HEK293 (cell line): ENCODE results near the gene KANSL3.

Experiments used
- CTCF ChIA-PET: fragments of 350-600 bp; formaldehyde crosslinking; extraction: SDS; loops from one replicate; lab custom pipeline; 2021; ENCODE audit warnings: antibody characterized with exemption; lab: Yijun Ruan, JAX
- POLR2A ChIA-PET: fragments of 300-600 bp; formaldehyde crosslinking; extraction: SDS; loops from one replicate; lab custom pipeline; 2020; ENCODE audit warnings: antibody characterized with exemption, inconsistent platforms; lab: Yijun Ruan, JAX
- H3K27ac ChIP-seq: fragments of 200-500 bp; sonication (Bioruptor generic); 2 replicates; pipeline ENCODE4 v1.5.1; 2014; ENCODE audit warnings: low read depth, low read length, control low read depth, inconsistent platforms; ENCODE audit errors: extremely low read depth
- H3K36me3 ChIP-seq, 2 experiments: fragments of 200-500 bp in 1 of 2; sonication (Bioruptor generic) in 1 of 2; 1 replicate in 1 of 2; 2 replicates in 1 of 2; pipeline ENCODE4 v1.5.1; 2014 to 2017; ENCODE audit warnings: inconsistent platforms in 2 of 2, low read length in 2 of 2; ENCODE audit not compliant: control insufficient read depth in 2 of 2, insufficient read depth in 1 of 2
- H3K4me1 ChIP-seq: fragments of 200-500 bp; sonication (Bioruptor generic); 2 replicates; pipeline ENCODE4 v1.5.1; 2014; ENCODE audit warnings: mild to moderate bottlenecking, low read length, inconsistent platforms; ENCODE audit not compliant: control insufficient read depth, insufficient read depth
- H3K4me3 ChIP-seq: 2 replicates; pipeline ENCODE4 v1.5.1; 2011; ENCODE audit warnings: low read depth, mild to moderate bottlenecking, control low read depth, low read length, moderate library complexity
- H3K9me3 ChIP-seq: fragments of 200-500 bp; sonication (Bioruptor generic); 2 replicates; pipeline ENCODE4 v1.5.1; 2014; ENCODE audit warnings: low read depth, low read length, inconsistent platforms; ENCODE audit not compliant: control insufficient read depth, insufficient read depth
- BCL11A ChIP-seq: fragments of 450-650 bp; formaldehyde crosslinking; IDR thresholded peaks from 2 replicates; pipeline ENCODE4 v1.5.1; 2016; ENCODE audit warnings: low read depth, missing biosample characterization, missing genetic modification characterization
- GFI1B ChIP-seq: fragments of 450-650 bp; formaldehyde crosslinking; IDR thresholded peaks from 2 replicates; pipeline ENCODE4 v1.5.1; 2016; ENCODE audit warnings: missing biosample characterization, missing genetic modification characterization
- MEIS1 ChIP-seq: sonication (generic); formaldehyde crosslinking; IDR thresholded peaks from 2 replicates; pipeline ENCODE4 v1.8.1; 2022; ENCODE audit warnings: missing genetic modification reagents, mild to moderate bottlenecking, borderline replicate concordance
- SP3 ChIP-seq: fragments of 450-650 bp; formaldehyde crosslinking; IDR thresholded peaks from 2 replicates; pipeline ENCODE4 v1.5.1; 2016; ENCODE audit warnings: missing biosample characterization, missing genetic modification characterization
- ZBTB8A ChIP-seq: fragments of 450-650 bp; formaldehyde crosslinking; IDR thresholded peaks from 2 replicates; pipeline ENCODE4 v1.5.1; 2016; ENCODE audit warnings: missing biosample characterization, missing genetic modification characterization
- ZNF121 ChIP-seq: fragments of 450-650 bp; formaldehyde crosslinking; IDR thresholded peaks from 2 replicates; pipeline ENCODE4 v1.5.1; 2016; ENCODE audit warnings: missing biosample characterization, missing genetic modification characterization
- ZNF138 ChIP-seq: fragments of 450-650 bp; formaldehyde crosslinking; IDR thresholded peaks from 2 replicates; pipeline ENCODE4 v1.5.1; 2016; ENCODE audit warnings: missing biosample characterization, missing genetic modification characterization, borderline replicate concordance
- ZNF157 ChIP-seq: fragments of 450-650 bp; formaldehyde crosslinking; IDR thresholded peaks from 2 replicates; pipeline ENCODE4 v1.5.1; 2016; ENCODE audit warnings: missing biosample characterization, missing genetic modification characterization
- ZNF2 ChIP-seq: fragments of 450-650 bp; formaldehyde crosslinking; IDR thresholded peaks from 2 replicates; pipeline ENCODE4 v1.5.1; 2016; ENCODE audit warnings: missing biosample characterization, missing genetic modification characterization
- ZNF521 ChIP-seq: fragments of 450-650 bp; formaldehyde crosslinking; IDR thresholded peaks from 2 replicates; pipeline ENCODE4 v1.5.1; 2017; ENCODE audit warnings: missing biosample characterization, mild to moderate bottlenecking, missing genetic modification characterization
- ZNF571 ChIP-seq: fragments of 450-650 bp; formaldehyde crosslinking; IDR thresholded peaks from 2 replicates; pipeline ENCODE4 v1.5.0; 2017; ENCODE audit warnings: missing biosample characterization, missing genetic modification characterization
- ZNF610 ChIP-seq: fragments of 450-650 bp; formaldehyde crosslinking; IDR thresholded peaks from 2 replicates; pipeline ENCODE4 v1.5.1; 2016; ENCODE audit warnings: missing biosample characterization, missing genetic modification characterization, borderline replicate concordance
- ZNF660 ChIP-seq: fragments of 450-650 bp; IDR thresholded peaks from 2 replicates; pipeline ENCODE4 v1.5.1; 2018; ENCODE audit warnings: missing biosample characterization, mild to moderate bottlenecking, missing genetic modification characterization
- ZNF664 ChIP-seq: fragments of 450-650 bp; formaldehyde crosslinking; IDR thresholded peaks from 2 replicates; pipeline ENCODE4 v1.5.1; 2016; ENCODE audit warnings: missing biosample characterization, missing genetic modification characterization
- TF ChIP-seq, protein P1 (sequence below): fragments of 450-650 bp; formaldehyde crosslinking; IDR thresholded peaks from 2 replicates; pipeline ENCODE4 v1.5.1; 2016; ENCODE audit warnings: missing biosample characterization, missing genetic modification characterization, borderline replicate concordance
- TF ChIP-seq, protein P2 (sequence below): fragments of 450-650 bp; formaldehyde crosslinking; IDR thresholded peaks from 2 replicates; pipeline ENCODE4 v1.5.1; 2017; ENCODE audit warnings: missing biosample characterization, missing genetic modification characterization
- TF ChIP-seq, protein P3 (sequence below): fragments of 450-650 bp; formaldehyde crosslinking; IDR thresholded peaks from 2 replicates; pipeline ENCODE4 v1.5.1; 2017; ENCODE audit warnings: missing biosample characterization, mild to moderate bottlenecking, missing genetic modification characterization, moderate library complexity
- TF ChIP-seq, protein P4 (sequence below): fragments of 450-650 bp; IDR thresholded peaks from 2 replicates; pipeline ENCODE4 v1.5.1; 2018; ENCODE audit warnings: missing biosample characterization, mild to moderate bottlenecking, missing genetic modification characterization
- TF ChIP-seq, protein P5 (sequence below): fragments of 450-650 bp; formaldehyde crosslinking; IDR thresholded peaks from 2 replicates; pipeline ENCODE4 v1.5.1; 2016; ENCODE audit warnings: missing biosample characterization, missing genetic modification characterization
- TF ChIP-seq, protein P6 (sequence below): fragments of 450-650 bp; formaldehyde crosslinking; IDR thresholded peaks from 2 replicates; pipeline ENCODE4 v1.5.1; 2016; ENCODE audit warnings: missing biosample characterization, missing genetic modification characterization

KANSL3 gene

DNA sequence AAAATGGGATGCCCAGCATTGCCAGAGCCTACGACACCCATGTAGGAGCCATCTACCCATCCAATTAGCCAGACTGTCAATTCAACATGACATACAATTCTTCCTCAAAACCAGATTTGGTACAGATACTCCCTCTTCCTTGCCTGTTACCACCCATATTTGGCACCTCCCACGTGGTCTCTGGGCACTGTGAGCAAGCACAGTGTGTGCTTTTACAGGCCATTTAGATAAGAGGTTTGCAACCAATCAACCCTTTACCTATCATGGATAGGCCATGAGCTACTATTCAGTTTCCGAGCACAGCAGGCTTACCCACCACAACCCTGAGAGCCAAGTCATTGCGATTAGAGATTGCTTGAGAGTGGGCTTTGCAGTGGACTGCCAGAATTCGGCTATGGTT is 60.6 kb downstream of the KANSL3 start (continued):
- TF ChIP-seq ZNF2 (tag by site-specific recombination), result no peak

DNA sequence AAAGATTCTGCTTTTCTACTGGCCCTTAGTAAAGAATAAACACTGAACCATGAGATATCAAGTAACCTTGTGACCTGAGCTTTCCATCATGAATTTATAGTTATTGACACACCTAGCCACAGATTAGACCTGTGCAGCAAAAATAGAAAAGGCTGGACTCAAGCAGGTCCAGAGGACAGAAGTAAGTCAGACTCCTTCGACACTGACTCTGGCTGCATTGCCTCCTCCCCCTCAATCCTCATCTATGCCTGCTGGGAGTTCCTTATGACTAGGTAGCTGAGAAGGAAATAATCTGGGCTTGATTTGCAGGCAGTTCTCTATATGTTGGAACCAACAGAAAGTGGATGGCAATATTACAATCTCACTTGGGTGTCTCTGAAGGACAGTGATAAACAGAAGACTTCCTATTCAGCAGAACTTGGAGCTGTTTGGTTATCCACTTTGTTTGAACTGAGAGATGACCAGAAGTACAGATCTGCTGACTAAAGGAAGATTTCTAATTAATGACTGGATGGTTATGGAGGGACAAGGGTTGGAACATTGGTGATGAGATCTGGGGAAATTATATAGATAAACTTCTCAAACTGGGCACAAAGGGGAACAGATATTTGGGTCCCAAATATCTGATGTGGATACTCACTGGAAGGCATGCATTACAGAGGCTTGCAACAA is 62.2 kb downstream of the KANSL3 start:
- CTCF ChIA-PET, result interaction anchor here (0.6 kb wide), 2 partner anchors 17 to 296 kb away, joined by 3 read pairs; no protein-coding TSS in a partner anchor
- Histone ChIP-seq H3K4me3 (no peak overlapping the region), H3K27ac (no peak overlapping the region), H3K9me3 (no peaks in the 10 kb centered on the region), H3K36me3 (no peaks in the 10 kb centered on the region), H3K4me1 (no peaks in the 10 kb centered on the region)
- TF ChIP-seq MEIS1 (CRISPR knock-in tag) (no peak), ZNF664 (tag by site-specific recombination) (no peak), SP3 (tag by site-specific recombination) (no peak), ZNF610 (no peak)
- TF ChIP-seq, protein P1, sequence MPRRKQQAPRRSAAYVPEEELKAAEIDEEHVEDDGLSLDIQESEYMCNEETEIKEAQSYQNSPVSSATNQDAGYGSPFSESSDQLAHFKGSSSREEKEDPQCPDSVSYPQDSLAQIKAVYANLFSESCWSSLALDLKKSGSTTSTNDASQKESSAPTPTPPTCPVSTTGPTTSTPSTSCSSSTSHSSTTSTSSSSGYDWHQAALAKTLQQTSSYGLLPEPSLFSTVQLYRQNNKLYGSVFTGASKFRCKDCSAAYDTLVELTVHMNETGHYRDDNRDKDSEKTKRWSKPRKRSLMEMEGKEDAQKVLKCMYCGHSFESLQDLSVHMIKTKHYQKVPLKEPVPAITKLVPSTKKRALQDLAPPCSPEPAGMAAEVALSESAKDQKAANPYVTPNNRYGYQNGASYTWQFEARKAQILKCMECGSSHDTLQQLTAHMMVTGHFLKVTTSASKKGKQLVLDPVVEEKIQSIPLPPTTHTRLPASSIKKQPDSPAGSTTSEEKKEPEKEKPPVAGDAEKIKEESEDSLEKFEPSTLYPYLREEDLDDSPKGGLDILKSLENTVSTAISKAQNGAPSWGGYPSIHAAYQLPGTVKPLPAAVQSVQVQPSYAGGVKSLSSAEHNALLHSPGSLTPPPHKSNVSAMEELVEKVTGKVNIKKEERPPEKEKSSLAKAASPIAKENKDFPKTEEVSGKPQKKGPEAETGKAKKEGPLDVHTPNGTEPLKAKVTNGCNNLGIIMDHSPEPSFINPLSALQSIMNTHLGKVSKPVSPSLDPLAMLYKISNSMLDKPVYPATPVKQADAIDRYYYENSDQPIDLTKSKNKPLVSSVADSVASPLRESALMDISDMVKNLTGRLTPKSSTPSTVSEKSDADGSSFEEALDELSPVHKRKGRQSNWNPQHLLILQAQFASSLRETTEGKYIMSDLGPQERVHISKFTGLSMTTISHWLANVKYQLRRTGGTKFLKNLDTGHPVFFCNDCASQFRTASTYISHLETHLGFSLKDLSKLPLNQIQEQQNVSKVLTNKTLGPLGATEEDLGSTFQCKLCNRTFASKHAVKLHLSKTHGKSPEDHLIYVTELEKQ, result no peak
- TF ChIP-seq, protein P2, sequence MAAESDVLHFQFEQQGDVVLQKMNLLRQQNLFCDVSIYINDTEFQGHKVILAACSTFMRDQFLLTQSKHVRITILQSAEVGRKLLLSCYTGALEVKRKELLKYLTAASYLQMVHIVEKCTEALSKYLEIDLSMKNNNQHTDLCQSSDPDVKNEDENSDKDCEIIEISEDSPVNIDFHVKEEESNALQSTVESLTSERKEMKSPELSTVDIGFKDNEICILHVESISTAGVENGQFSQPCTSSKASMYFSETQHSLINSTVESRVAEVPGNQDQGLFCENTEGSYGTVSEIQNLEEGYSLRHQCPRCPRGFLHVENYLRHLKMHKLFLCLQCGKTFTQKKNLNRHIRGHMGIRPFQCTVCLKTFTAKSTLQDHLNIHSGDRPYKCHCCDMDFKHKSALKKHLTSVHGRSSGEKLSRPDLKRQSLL (tag by site-specific recombination), result no peak
- POLR2A ChIA-PET, result no interaction called here

DNA sequence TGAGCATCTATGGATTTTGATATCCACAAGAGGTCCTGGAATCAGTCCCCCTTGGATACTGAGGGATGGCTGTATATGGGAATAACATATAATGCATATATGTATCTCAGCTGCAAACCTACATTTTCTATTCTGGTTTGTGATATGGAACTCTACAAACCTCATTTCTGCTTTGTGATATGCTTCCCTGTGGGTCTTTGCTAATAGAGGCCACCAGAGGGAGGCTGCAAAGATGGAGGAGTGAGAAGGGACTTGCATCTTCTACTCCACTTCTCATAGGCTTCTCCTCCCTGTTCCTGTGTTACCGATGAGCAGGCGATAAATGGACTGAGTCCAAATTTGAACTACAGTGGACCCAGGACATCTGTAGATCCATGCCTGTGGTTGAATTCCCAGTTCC is 63.7 kb downstream of the KANSL3 start:
- Histone ChIP-seq H3K36me3 (no peaks in the 10 kb centered on the region), H3K4me3 (no peak overlapping the region), H3K27ac (no peak overlapping the region), H3K4me1 (no peaks in the 10 kb centered on the region), H3K9me3 (no peaks in the 10 kb centered on the region)
- CTCF ChIA-PET, result no interaction called here
- POLR2A ChIA-PET, result no interaction called here
- TF ChIP-seq ZNF138 (tag by site-specific recombination), result no peak
- TF ChIP-seq ZBTB8A (tag by site-specific recombination), result no peak
- TF ChIP-seq, protein P3, sequence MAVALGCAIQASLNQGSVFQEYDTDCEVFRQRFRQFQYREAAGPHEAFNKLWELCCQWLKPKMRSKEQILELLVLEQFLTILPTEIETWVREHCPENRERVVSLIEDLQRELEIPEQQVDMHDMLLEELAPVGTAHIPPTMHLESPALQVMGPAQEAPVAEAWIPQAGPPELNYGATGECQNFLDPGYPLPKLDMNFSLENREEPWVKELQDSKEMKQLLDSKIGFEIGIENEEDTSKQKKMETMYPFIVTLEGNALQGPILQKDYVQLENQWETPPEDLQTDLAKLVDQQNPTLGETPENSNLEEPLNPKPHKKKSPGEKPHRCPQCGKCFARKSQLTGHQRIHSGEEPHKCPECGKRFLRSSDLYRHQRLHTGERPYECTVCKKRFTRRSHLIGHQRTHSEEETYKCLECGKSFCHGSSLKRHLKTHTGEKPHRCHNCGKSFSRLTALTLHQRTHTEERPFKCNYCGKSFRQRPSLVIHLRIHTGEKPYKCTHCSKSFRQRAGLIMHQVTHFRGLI, result no peak
- TF ChIP-seq ZNF521 (tag by site-specific recombination), result no peak
- TF ChIP-seq, protein P4, sequence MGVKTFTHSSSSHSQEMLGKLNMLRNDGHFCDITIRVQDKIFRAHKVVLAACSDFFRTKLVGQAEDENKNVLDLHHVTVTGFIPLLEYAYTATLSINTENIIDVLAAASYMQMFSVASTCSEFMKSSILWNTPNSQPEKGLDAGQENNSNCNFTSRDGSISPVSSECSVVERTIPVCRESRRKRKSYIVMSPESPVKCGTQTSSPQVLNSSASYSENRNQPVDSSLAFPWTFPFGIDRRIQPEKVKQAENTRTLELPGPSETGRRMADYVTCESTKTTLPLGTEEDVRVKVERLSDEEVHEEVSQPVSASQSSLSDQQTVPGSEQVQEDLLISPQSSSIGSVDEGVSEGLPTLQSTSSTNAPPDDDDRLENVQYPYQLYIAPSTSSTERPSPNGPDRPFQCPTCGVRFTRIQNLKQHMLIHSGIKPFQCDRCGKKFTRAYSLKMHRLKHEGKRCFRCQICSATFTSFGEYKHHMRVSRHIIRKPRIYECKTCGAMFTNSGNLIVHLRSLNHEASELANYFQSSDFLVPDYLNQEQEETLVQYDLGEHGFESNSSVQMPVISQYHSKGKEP (tag by site-specific recombination), result no peak
- TF ChIP-seq GFI1B (tag by site-specific recombination), result no peak
- TF ChIP-seq, protein P5, sequence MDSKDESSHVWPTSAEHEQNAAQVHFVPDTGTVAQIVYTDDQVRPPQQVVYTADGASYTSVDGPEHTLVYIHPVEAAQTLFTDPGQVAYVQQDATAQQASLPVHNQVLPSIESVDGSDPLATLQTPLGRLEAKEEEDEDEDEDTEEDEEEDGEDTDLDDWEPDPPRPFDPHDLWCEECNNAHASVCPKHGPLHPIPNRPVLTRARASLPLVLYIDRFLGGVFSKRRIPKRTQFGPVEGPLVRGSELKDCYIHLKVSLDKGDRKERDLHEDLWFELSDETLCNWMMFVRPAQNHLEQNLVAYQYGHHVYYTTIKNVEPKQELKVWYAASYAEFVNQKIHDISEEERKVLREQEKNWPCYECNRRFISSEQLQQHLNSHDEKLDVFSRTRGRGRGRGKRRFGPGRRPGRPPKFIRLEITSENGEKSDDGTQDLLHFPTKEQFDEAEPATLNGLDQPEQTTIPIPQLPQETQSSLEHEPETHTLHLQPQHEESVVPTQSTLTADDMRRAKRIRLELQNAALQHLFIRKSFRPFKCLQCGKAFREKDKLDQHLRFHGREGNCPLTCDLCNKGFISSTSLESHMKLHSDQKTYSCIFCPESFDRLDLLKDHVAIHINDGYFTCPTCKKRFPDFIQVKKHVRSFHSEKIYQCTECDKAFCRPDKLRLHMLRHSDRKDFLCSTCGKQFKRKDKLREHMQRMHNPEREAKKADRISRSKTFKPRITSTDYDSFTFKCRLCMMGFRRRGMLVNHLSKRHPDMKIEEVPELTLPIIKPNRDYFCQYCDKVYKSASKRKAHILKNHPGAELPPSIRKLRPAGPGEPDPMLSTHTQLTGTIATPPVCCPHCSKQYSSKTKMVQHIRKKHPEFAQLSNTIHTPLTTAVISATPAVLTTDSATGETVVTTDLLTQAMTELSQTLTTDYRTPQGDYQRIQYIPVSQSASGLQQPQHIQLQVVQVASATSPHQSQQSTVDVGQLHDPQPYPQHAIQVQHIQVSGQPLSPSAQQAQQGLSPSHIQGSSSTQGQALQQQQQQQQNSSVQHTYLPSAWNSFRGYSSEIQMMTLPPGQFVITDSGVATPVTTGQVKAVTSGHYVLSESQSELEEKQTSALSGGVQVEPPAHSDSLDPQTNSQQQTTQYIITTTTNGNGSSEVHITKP (tag by site-specific recombination), result no peak
- no peak for TF ChIP-seq ZNF157 (tag by site-specific recombination)
- no peak for TF ChIP-seq BCL11A (tag by site-specific recombination)
- TF ChIP-seq, protein P6, sequence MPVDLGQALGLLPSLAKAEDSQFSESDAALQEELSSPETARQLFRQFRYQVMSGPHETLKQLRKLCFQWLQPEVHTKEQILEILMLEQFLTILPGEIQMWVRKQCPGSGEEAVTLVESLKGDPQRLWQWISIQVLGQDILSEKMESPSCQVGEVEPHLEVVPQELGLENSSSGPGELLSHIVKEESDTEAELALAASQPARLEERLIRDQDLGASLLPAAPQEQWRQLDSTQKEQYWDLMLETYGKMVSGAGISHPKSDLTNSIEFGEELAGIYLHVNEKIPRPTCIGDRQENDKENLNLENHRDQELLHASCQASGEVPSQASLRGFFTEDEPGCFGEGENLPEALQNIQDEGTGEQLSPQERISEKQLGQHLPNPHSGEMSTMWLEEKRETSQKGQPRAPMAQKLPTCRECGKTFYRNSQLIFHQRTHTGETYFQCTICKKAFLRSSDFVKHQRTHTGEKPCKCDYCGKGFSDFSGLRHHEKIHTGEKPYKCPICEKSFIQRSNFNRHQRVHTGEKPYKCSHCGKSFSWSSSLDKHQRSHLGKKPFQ (tag by site-specific recombination), result no peak
- no peak for TF ChIP-seq ZNF571 (tag by site-specific recombination)
- no peak for TF ChIP-seq ZNF121 (tag by site-specific recombination)
- TF ChIP-seq ZNF660 (tag by site-specific recombination), result no peak
